SK-N-SH treated with all-trans-retinoic acid at 6 μM for 48 hours (cell line): Measurements from ENCODE around the gene ACKR2.

Experiments
- ATAC-seq: fragments of 200-7000 bp; cut with Tn5 transposase; 3 replicates; pipeline ENCODE4 v1.9.1; 2020; ENCODE audit warnings: mild to moderate bottlenecking, moderate library complexity
- BACH2 ChIP-seq: fragments of 250-450 bp; sonication (Bioruptor Pico); IDR thresholded peaks from 2 replicates; pipeline ENCODE4 v1.9.0; 2021; ENCODE audit warnings: mild to moderate bottlenecking, borderline replicate concordance
- CREB5 ChIP-seq: fragments of 250-450 bp; sonication (Bioruptor Pico); IDR thresholded peaks from 2 replicates; pipeline ENCODE4 v1.5.1; 2020; ENCODE audit warnings: low read depth, mild to moderate bottlenecking, moderate library complexity
- CSRNP3 ChIP-seq: fragments of 250-450 bp; sonication (Bioruptor Pico); IDR thresholded peaks from 2 replicates; pipeline ENCODE4 v1.5.1; 2021; ENCODE audit warnings: mild to moderate bottlenecking, moderate library complexity
- ESRRG ChIP-seq: fragments of 250-450 bp; sonication (Bioruptor Pico); IDR thresholded peaks from 2 replicates; pipeline ENCODE4 v1.6.1; 2021; ENCODE audit warnings: mild to moderate bottlenecking
- GLIS3 ChIP-seq: fragments of 250-450 bp; sonication (Bioruptor Pico); IDR thresholded peaks from 2 replicates; pipeline ENCODE4 v1.5.0; 2020; ENCODE audit warnings: mild to moderate bottlenecking, moderate library complexity
- ISL1 ChIP-seq: fragments of 250-450 bp; sonication (Bioruptor Pico); IDR thresholded peaks from 2 replicates; pipeline ENCODE4 v2.1.2; 2022; ENCODE audit warnings: mild to moderate bottlenecking, moderate library complexity
- OSR1 ChIP-seq: fragments of 250-450 bp; sonication (Bioruptor Pico); IDR thresholded peaks from 2 replicates; pipeline ENCODE4 v1.8.0; 2022; ENCODE audit warnings: moderate library complexity, mild to moderate bottlenecking, inconsistent platforms
- PATZ1 ChIP-seq: fragments of 250-450 bp; sonication (Bioruptor Pico); IDR thresholded peaks from 2 replicates; pipeline ENCODE4 v1.8.0; 2020; ENCODE audit warnings: mild to moderate bottlenecking, moderate library complexity, borderline replicate concordance
- POU6F1 ChIP-seq: fragments of 250-450 bp; sonication (Bioruptor Pico); IDR thresholded peaks from 2 replicates; pipeline ENCODE4 v1.8.0; 2021; ENCODE audit warnings: low read depth, mild to moderate bottlenecking, moderate library complexity, borderline replicate concordance
- PPARA ChIP-seq: fragments of 250-450 bp; sonication (Bioruptor Pico); IDR thresholded peaks from 2 replicates; pipeline ENCODE4 v1.5.0; 2020; ENCODE audit warnings: mild to moderate bottlenecking, borderline replicate concordance
- RARB ChIP-seq: fragments of 250-450 bp; sonication (Bioruptor Pico); IDR thresholded peaks from 2 replicates; pipeline ENCODE4 v1.8.0; 2021; ENCODE audit warnings: mild to moderate bottlenecking, moderate library complexity
- SNAI2 ChIP-seq: fragments of 250-450 bp; sonication (Bioruptor Pico); IDR thresholded peaks from 2 replicates; pipeline ENCODE4 v1.5.0; 2020; ENCODE audit warnings: mild to moderate bottlenecking, moderate library complexity
- TCF4 ChIP-seq: fragments of 250-450 bp; sonication (Bioruptor Pico); IDR thresholded peaks from 2 replicates; pipeline ENCODE4 v1.8.0; 2021; ENCODE audit warnings: mild to moderate bottlenecking, moderate library complexity, borderline replicate concordance
- TOX ChIP-seq: fragments of 250-450 bp; sonication (Bioruptor Pico); IDR thresholded peaks from 2 replicates; pipeline ENCODE4 v1.8.0; 2021; ENCODE audit warnings: mild to moderate bottlenecking, moderate library complexity, borderline replicate concordance
- ZC3H10 ChIP-seq: fragments of 250-450 bp; sonication (Bioruptor Pico); IDR thresholded peaks from 2 replicates; pipeline ENCODE4 v1.5.1; 2021; ENCODE audit warnings: mild to moderate bottlenecking, moderate library complexity
- ZFP30 ChIP-seq: fragments of 450-650 bp; formaldehyde crosslinking; IDR thresholded peaks from 2 replicates; pipeline ENCODE4 v1.5.0; 2022; ENCODE audit warnings: mild to moderate bottlenecking, moderate library complexity
- ZNF565 ChIP-seq: fragments of 450-650 bp; formaldehyde crosslinking; conservative IDR thresholded peaks from 2 replicates; pipeline ENCODE4 v1.5.0; 2020; ENCODE audit warnings: low read depth, mild to moderate bottlenecking, moderate library complexity
- ZNF70 ChIP-seq: fragments of 450-650 bp; formaldehyde crosslinking; IDR thresholded peaks from 2 replicates; pipeline ENCODE4 v1.5.0; 2020; ENCODE audit warnings: mild to moderate bottlenecking, moderate library complexity
- ZNF8 ChIP-seq: fragments of 450-650 bp; formaldehyde crosslinking; IDR thresholded peaks from 2 replicates; pipeline ENCODE4 v1.5.0; 2020; ENCODE audit warnings: mild to moderate bottlenecking, moderate library complexity
- TF ChIP-seq, protein P1 (sequence below): fragments of 250-450 bp; sonication (Bioruptor Pico); IDR thresholded peaks from 2 replicates; pipeline ENCODE4 v1.5.0; 2020; ENCODE audit warnings: mild to moderate bottlenecking, moderate library complexity

Gene ACKR2

DNA sequence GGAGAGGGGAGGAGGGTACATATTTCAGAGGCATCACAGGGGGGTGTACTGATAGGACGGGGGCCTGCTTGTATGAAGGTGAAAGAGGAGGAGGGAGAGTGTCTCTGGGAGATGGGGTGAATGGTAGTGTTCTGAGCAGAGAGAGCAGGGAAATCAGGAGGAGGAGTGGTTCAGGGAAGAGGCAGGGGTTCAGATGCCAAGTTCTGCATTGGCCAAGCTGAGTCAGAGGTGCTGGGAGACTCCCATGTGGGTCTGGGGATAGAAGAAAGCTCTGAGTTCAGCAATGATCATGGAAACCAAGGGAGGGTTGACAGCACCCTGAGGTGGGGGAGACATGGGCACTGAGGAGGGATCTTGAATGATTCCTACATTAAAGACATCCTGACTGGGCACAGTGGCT lies 63.5 kb downstream of the ACKR2 start:
- no peak for ATAC-seq

DNA sequence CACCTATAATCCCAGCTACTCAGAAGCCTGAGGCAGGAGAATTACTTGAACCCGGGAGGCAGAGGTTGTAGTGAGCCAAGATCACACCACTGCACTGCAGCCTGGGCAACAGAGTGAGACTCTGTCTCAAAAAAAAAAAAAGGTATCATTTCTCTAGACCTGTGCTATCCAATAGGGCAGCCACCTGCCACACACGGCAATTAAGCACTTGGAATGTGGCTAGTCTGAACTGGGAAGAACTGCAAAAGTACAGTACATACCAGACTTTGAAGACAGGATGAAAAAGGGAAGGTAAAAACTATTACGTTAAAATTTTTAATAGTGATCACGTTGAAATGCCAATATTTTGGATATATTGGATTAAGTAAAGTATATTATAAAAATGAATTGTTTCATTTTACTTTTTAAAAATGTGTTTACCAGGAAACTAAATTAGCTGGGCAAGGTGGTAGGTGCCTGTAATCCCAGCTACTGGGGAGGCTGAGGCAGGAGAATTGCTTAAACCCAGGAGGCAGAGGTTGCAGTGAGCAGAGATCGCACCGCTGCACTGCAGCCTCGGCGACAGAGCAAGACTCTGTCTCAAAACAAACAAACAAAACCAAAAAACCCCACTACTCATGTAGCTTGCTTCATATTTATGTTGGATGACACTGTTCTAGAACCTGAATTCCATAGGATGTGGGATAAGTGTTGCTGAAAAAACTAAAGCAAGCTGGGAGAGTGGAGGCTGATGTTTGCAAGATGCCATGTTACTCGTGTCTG lies 64.2 kb downstream of the ACKR2 start:
- no peak for ATAC-seq
- TF ChIP-seq TCF4 (CRISPR knock-in tag), result no peak
- TF ChIP-seq ESRRG (CRISPR knock-in tag), result no peak
- TF ChIP-seq PPARA, result no peak
- TF ChIP-seq CREB5, result no peak
- no peak for TF ChIP-seq RARB (CRISPR knock-in tag)
- no peak for TF ChIP-seq SNAI2

More for the DNA sequence above, 63.5 kb downstream of the ACKR2 start:
- TF ChIP-seq GLIS3, result no peak
- TF ChIP-seq TOX, result no peak
- no peak for TF ChIP-seq ZNF565 (CRISPR knock-in tag)
- TF ChIP-seq PPARA, result no peak

DNA sequence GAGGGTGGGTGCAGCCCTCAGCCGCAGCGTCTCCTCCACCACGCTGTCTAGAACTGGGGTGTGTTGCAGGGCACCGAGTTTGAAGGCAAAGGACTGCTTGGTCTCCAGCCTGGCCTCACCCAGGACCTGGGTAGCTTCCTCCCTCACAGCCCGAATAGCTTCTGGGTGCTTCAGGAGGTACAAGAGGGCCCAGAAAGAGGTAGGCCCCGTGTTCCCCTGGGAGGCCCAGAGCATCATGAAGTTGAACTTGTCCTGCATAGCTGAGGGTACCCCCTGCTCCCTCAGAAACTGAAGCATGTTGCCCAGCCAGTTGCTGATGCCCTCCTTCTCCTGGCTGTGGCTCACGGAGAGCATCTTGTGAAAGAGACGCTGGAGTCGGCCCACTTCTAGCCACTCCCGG lies 65.5 kb downstream of the ACKR2 start:
- ATAC-seq, result no peak
- TF ChIP-seq ISL1 (CRISPR knock-in tag) (no peak), OSR1 (CRISPR knock-in tag) (no peak), RARB (CRISPR knock-in tag) (no peak), ESRRG (CRISPR knock-in tag) (no peak), ZNF565 (CRISPR knock-in tag) (no peak), TCF4 (CRISPR knock-in tag) (no peak), SNAI2 (no peak), TOX (no peak), CSRNP3 (CRISPR knock-in tag) (no peak), PPARA (no peak), ZNF8 (CRISPR knock-in tag) (no peak), ZFP30 (CRISPR knock-in tag) (no peak), ZC3H10 (CRISPR knock-in tag) (no peak), CREB5 (no peak), PATZ1 (CRISPR knock-in tag) (no peak), ZNF70 (CRISPR knock-in tag) (no peak), POU6F1 (CRISPR knock-in tag) (no peak), BACH2 (no peak)
- TF ChIP-seq, protein P1, sequence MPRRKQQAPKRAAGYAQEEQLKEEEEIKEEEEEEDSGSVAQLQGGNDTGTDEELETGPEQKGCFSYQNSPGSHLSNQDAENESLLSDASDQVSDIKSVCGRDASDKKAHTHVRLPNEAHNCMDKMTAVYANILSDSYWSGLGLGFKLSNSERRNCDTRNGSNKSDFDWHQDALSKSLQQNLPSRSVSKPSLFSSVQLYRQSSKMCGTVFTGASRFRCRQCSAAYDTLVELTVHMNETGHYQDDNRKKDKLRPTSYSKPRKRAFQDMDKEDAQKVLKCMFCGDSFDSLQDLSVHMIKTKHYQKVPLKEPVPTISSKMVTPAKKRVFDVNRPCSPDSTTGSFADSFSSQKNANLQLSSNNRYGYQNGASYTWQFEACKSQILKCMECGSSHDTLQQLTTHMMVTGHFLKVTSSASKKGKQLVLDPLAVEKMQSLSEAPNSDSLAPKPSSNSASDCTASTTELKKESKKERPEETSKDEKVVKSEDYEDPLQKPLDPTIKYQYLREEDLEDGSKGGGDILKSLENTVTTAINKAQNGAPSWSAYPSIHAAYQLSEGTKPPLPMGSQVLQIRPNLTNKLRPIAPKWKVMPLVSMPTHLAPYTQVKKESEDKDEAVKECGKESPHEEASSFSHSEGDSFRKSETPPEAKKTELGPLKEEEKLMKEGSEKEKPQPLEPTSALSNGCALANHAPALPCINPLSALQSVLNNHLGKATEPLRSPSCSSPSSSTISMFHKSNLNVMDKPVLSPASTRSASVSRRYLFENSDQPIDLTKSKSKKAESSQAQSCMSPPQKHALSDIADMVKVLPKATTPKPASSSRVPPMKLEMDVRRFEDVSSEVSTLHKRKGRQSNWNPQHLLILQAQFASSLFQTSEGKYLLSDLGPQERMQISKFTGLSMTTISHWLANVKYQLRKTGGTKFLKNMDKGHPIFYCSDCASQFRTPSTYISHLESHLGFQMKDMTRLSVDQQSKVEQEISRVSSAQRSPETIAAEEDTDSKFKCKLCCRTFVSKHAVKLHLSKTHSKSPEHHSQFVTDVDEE (CRISPR knock-in tag), result no peak
